KMS-11 (cell line): Measurements from ENCODE around the gene ZBTB7C.

Experiments used
- H2AFZ ChIP-seq: fragments of 200-600 bp; sonication (generic); 2 replicates; pipeline ENCODE4 v1.6.1; 2016; ENCODE audit warnings: antibody characterized with exemption, mixed run types, low read depth
- H3K27ac ChIP-seq: fragments of 200-600 bp; sonication (generic); 2 replicates; pipeline ENCODE4 v1.6.1; 2016; ENCODE audit warnings: mild to moderate bottlenecking, mixed run types
- H3K27me3 ChIP-seq: fragments of 200-600 bp; sonication (generic); 2 replicates; pipeline ENCODE4 v1.6.1; 2017; ENCODE audit warnings: mild to moderate bottlenecking, low read depth, mixed run types, moderate library complexity; ENCODE audit not compliant: insufficient read depth
- H3K36me3 ChIP-seq: fragments of 200-600 bp; sonication (generic); 2 replicates; pipeline ENCODE4 v1.6.1; 2017; ENCODE audit warnings: mild to moderate bottlenecking, mixed run types; ENCODE audit not compliant: insufficient read depth
- H3K4me1 ChIP-seq: fragments of 200-600 bp; sonication (generic); 2 replicates; pipeline ENCODE4 v1.6.1; 2016; ENCODE audit warnings: mild to moderate bottlenecking, low read depth, mixed run types; ENCODE audit not compliant: poor library complexity, severe bottlenecking
- H3K4me2 ChIP-seq: fragments of 200-600 bp; sonication (generic); 2 replicates; pipeline ENCODE4 v1.7.0; 2016; ENCODE audit warnings: mild to moderate bottlenecking, mixed run types
- H3K4me3 ChIP-seq: fragments of 200-600 bp; sonication (generic); IDR thresholded peaks from 2 replicates; pipeline ENCODE4 v1.6.1; 2017; ENCODE audit warnings: low read depth, low read length, mixed read lengths; ENCODE audit not compliant: insufficient read depth
- H3K79me2 ChIP-seq: fragments of 200-600 bp; sonication (generic); 2 replicates; pipeline ENCODE4 v1.6.1; 2016; ENCODE audit warnings: low read depth, mixed run types; ENCODE audit not compliant: insufficient read depth
- H3K9ac ChIP-seq: fragments of 200-600 bp; sonication (generic); 2 replicates; pipeline ENCODE4 v1.6.1; 2016; ENCODE audit warnings: mild to moderate bottlenecking, mixed run types
- H4K20me1 ChIP-seq: fragments of 200-600 bp; sonication (generic); 2 replicates; pipeline ENCODE4 v1.6.1; 2016; ENCODE audit warnings: mild to moderate bottlenecking, mixed run types; ENCODE audit not compliant: insufficient read depth
- TF ChIP-seq, protein P1 (sequence below): fragments of 200-600 bp; sonication (generic); conservative IDR thresholded peaks from 2 replicates; pipeline ENCODE4 v1.6.1; 2017; ENCODE audit warnings: low read depth, mild to moderate bottlenecking, antibody characterized with exemption, low read length, moderate library complexity, mixed read lengths

The ZBTB7C gene

GRCh38 chr18:48236822-48237221 lies 172.4 kb downstream of the ZBTB7C start:
- H3K79me2 ChIP-seq = no peaks in the 10 kb centered on the region
- H3K27ac ChIP-seq = no peak overlapping the region
- H3K4me1 ChIP-seq = no peaks in the 10 kb centered on the region
- no peak overlapping the region for H3K4me2 ChIP-seq
- H3K4me3 ChIP-seq = no peak overlapping the region
- no peaks in the 10 kb centered on the region for H3K27me3 ChIP-seq
- TF ChIP-seq, protein P1, sequence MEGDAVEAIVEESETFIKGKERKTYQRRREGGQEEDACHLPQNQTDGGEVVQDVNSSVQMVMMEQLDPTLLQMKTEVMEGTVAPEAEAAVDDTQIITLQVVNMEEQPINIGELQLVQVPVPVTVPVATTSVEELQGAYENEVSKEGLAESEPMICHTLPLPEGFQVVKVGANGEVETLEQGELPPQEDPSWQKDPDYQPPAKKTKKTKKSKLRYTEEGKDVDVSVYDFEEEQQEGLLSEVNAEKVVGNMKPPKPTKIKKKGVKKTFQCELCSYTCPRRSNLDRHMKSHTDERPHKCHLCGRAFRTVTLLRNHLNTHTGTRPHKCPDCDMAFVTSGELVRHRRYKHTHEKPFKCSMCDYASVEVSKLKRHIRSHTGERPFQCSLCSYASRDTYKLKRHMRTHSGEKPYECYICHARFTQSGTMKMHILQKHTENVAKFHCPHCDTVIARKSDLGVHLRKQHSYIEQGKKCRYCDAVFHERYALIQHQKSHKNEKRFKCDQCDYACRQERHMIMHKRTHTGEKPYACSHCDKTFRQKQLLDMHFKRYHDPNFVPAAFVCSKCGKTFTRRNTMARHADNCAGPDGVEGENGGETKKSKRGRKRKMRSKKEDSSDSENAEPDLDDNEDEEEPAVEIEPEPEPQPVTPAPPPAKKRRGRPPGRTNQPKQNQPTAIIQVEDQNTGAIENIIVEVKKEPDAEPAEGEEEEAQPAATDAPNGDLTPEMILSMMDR = no peak
- H3K36me3 ChIP-seq = no peaks in the 10 kb centered on the region
- no peak overlapping the region for H2AFZ ChIP-seq
- H4K20me1 ChIP-seq = no peaks in the 10 kb centered on the region
- no peak overlapping the region for H3K9ac ChIP-seq

DNA sequence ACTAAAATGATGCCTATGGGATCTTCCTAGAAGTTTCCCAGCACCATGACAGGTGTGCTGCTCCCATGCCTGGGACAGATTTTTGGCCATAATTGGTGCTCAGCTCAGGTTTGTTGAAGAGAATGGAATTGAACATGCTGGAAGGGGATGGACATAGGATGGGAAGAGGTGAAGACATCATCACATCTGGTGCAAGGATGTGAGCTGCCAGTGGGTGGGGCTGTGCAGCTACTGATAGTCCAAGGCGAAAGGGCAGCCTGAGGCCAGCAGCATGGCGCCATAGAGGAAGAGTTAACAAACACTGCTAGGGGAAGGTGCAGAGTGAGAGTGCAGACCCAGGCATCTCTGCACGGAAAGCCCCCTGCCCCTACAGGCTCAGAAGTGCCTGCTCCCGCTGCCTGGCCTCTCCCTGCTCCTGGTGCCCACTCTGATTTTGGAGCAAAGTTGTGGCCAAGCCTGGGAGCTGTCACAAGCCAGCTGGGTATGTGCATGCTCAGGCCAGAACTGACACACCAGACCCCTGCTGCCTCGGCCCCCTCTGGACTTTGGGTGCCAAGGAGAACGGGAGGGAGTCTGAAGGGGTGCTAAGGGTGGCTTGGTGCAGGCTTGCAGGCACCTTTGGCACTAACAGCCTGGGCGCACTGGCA lies 178.6 kb downstream of the ZBTB7C start:
- no peak overlapping the region for H3K4me3 ChIP-seq
- peak overlapping the region; percentile 27; the same call in 1 of the 2 replicates for H2AFZ ChIP-seq

DNA sequence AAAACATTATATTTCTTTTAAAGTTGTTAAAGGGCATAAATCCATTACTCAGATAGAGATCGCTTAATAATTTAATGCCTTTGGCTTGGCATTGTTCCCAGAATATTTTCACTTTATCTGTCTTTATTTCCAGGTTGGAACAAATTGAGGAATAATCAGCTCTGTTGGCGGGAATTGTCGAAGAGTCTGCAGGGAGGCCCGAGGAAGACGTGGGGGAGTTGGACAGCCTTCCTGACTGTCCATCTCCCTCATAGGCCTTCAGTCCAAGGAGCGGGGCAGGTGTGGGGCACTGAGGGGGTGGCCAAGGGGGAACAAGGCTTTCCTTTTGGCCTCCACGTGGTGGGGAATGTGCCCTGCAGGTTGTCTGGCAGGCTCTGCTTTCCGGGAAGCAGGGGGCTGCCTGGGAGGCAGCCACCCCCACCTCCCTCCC lies 179.6 kb downstream of the ZBTB7C start:
- TF ChIP-seq, protein P1 = no peak
- no peak overlapping the region for H2AFZ ChIP-seq
- H3K79me2 ChIP-seq = no peaks in the 10 kb centered on the region
- no peaks in the 10 kb centered on the region for H3K36me3 ChIP-seq
- H3K4me1 ChIP-seq = no peaks in the 10 kb centered on the region
- H4K20me1 ChIP-seq = no peaks in the 10 kb centered on the region
- H3K27me3 ChIP-seq = no peaks in the 10 kb centered on the region
- no peak overlapping the region for H3K27ac ChIP-seq
- no peak overlapping the region for H3K4me2 ChIP-seq
- no peak overlapping the region for H3K4me3 ChIP-seq
- H3K9ac ChIP-seq = no peak overlapping the region

More for the DNA sequence above, 178.6 kb downstream of the ZBTB7C start:
- TF ChIP-seq, protein P1 = peak; percentile 67
- Histone ChIP-seq H4K20me1 (no peaks in the 10 kb centered on the region), H3K27ac (no peak overlapping the region), H3K9ac (no peak overlapping the region), H3K27me3 (no peaks in the 10 kb centered on the region), H3K36me3 (no peaks in the 10 kb centered on the region), H3K4me1 (no peaks in the 10 kb centered on the region), H3K79me2 (no peaks in the 10 kb centered on the region), H3K4me2 (no peak overlapping the region)

GRCh38 chr18:48228841-48229240 lies 180.3 kb downstream of the ZBTB7C start:
- no peak overlapping the region for H3K9ac ChIP-seq
- H4K20me1 ChIP-seq = no peaks in the 10 kb centered on the region
- H3K27ac ChIP-seq = no peak overlapping the region
- H3K4me3 ChIP-seq = no peak overlapping the region
- no peak overlapping the region for H2AFZ ChIP-seq
- H3K36me3 ChIP-seq = no peaks in the 10 kb centered on the region
- no peaks in the 10 kb centered on the region for H3K27me3 ChIP-seq
- TF ChIP-seq, protein P1 = no peak
- H3K79me2 ChIP-seq = no peaks in the 10 kb centered on the region
- H3K4me1 ChIP-seq = no peaks in the 10 kb centered on the region
- H3K4me2 ChIP-seq = no peak overlapping the region
